B cell (primary cell): ENCODE measurements around the gene DEFB119. TPM values are rescaled to one million over a fixed set of nuclear protein-coding genes. Genes with fewer than 3 reads are reported as not detected.

Experiments
- ATAC-seq: fragments of 200-7000 bp; cut with Tn5 transposase; one replicate; pipeline ENCODE4 v1.10.0; 2021; ENCODE audit warnings: low read depth, mild to moderate bottlenecking, moderate number of reproducible peaks, moderate library complexity
- CTCF ChIA-PET: fragments of 350-600 bp; sonication (Branson Sonifier 250); formaldehyde crosslinking; loops from one replicate; lab custom pipeline; 2021; ENCODE audit warnings: antibody characterized with exemption, inconsistent platforms; lab: Charles Lee
- POLR2A ChIA-PET: fragments of 350-600 bp; sonication (Branson Sonifier 250); formaldehyde crosslinking; loops from one replicate; lab custom pipeline; 2021; ENCODE audit warnings: antibody characterized with exemption; lab: Charles Lee
- DNase-seq: peaks from one replicate; pipeline ENCODE4 v3.0.0; 2013
- H2AFZ ChIP-seq: 2 replicates; pipeline ENCODE4 v1.6.1; 2012; ENCODE audit warnings: mild to moderate bottlenecking, low read depth, low read length; ENCODE audit not compliant: insufficient read depth, poor library complexity, severe bottlenecking
- H3K27ac ChIP-seq, 2 donors: 1 replicate in 1 of 2; 2 replicates in 1 of 2; pipeline ENCODE4 v1.5.1; 2012 to 2013; ENCODE audit warnings: low read length in 2 of 2, mild to moderate bottlenecking in 2 of 2, moderate library complexity in 1 of 2
- H3K27me3 ChIP-seq, 4 experiments: fragments of 200-600 bp in 1 of 4; sonication (generic) in 1 of 4; replicated peaks in 1 of 4; 1 replicate in 2 of 4; 2 replicates in 2 of 4; pipeline versions ENCODE4 v1.6.1 to v1.7.0; 2013 to 2016; ENCODE audit warnings: low read length in 3 of 4, mild to moderate bottlenecking in 2 of 4, mixed read lengths in 1 of 4, moderate library complexity in 1 of 4; ENCODE audit not compliant: insufficient read depth in 4 of 4, control insufficient read depth in 3 of 4; ENCODE audit errors: control extremely low read depth in 1 of 4
- H3K36me3 ChIP-seq, 2 experiments: replicated peaks in 1 of 2; 1 replicate in 1 of 2; 2 replicates in 1 of 2; pipeline versions ENCODE4 v1.6.1 to v1.7.1; 2013; ENCODE audit warnings: low read length in 1 of 2; ENCODE audit not compliant: insufficient read depth in 2 of 2, control insufficient read depth in 1 of 2; ENCODE audit errors: control extremely low read depth in 1 of 2, extremely low read depth in 1 of 2
- H3K4me1 ChIP-seq, 2 donors: fragments of 200-600 bp in 1 of 2; sonication (generic) in 1 of 2; 1 replicate in 1 of 2; 2 replicates in 1 of 2; pipeline versions ENCODE4 v1.5.1 to v1.6.1; 2013 to 2017; ENCODE audit warnings: low read length in 2 of 2; ENCODE audit not compliant: control insufficient read depth in 2 of 2, insufficient read depth in 2 of 2
- H3K4me2 ChIP-seq: replicated peaks from 2 replicates; pipeline ENCODE3; 2012; ENCODE audit warnings: mild to moderate bottlenecking, low read depth, low read length; ENCODE audit not compliant: poor library complexity, severe bottlenecking
- H3K4me3 ChIP-seq, 5 experiments: fragments of 200-600 bp in 1 of 5; sonication (generic) in 1 of 5; 1 replicate in 3 of 5; 2 replicates in 2 of 5; pipeline versions ENCODE4 v1.5.1 to v1.7.0; 2011 to 2016; ENCODE audit warnings: low read length in 4 of 5, mild to moderate bottlenecking in 4 of 5, low read depth in 2 of 5, control low read depth in 1 of 5, moderate library complexity in 1 of 5; ENCODE audit not compliant: insufficient read depth in 1 of 5; ENCODE audit errors: control extremely low read depth in 1 of 5, extremely low read depth in 1 of 5
- H3K79me2 ChIP-seq: fragments of 200-600 bp; sonication (generic); one replicate; pipeline ENCODE4 v1.6.0; 2016; ENCODE audit warnings: low read length; ENCODE audit not compliant: control insufficient read depth, insufficient read depth
- H3K9ac ChIP-seq: fragments of 200-600 bp; sonication (generic); 2 replicates; pipeline ENCODE4 v1.6.1; 2017; ENCODE audit warnings: mild to moderate bottlenecking, low read length, moderate library complexity
- H3K9me3 ChIP-seq, 3 donors: one replicate each; pipeline versions ENCODE4 v1.6.1 to v1.7.1; 2013; ENCODE audit warnings: low read length in 2 of 3; ENCODE audit not compliant: control insufficient read depth in 2 of 3, insufficient read depth in 1 of 3; ENCODE audit errors: control extremely low read depth in 1 of 3
- H4K20me1 ChIP-seq: 2 replicates; pipeline ENCODE4 v1.6.0; 2012; ENCODE audit warnings: mild to moderate bottlenecking, low read length; ENCODE audit not compliant: insufficient read depth, control insufficient read depth, poor library complexity, severe bottlenecking
- H3K27ac Mint-ChIP-seq: one replicate; pipeline ENCODE4 v1.8.0; 2021; ENCODE audit warnings: mixed read lengths
- H3K27me3 Mint-ChIP-seq: one replicate; pipeline ENCODE4 v1.8.0; 2021; ENCODE audit warnings: mixed read lengths
- H3K4me1 Mint-ChIP-seq: one replicate; pipeline ENCODE4 v1.8.0; 2021; ENCODE audit warnings: mixed read lengths
- H3K4me3 Mint-ChIP-seq: one replicate; pipeline ENCODE4 v1.8.0; 2021; ENCODE audit warnings: mixed read lengths
- H3K9me3 Mint-ChIP-seq: one replicate; pipeline ENCODE4 v1.8.0; 2022; ENCODE audit warnings: mixed read lengths; ENCODE audit not compliant: insufficient read depth
- EZH2 ChIP-seq: IDR thresholded peaks from 2 replicates; pipeline ENCODE4 v1.6.1; 2012; ENCODE audit warnings: borderline replicate concordance, low read depth, mild to moderate bottlenecking, moderate library complexity, low read length; ENCODE audit not compliant: insufficient read depth, poor library complexity, severe bottlenecking
- WGBS: methylation state at CpG from one replicate; pipeline ENCODE4 v1.1.5; 2013; ENCODE audit warnings: missing lambda C conversion rate; ENCODE audit not compliant: insufficient coverage; 5-methylcytosine and 5-hydroxymethylcytosine counted together
- intact Hi-C: fragments of 100-400 bp; cut with micrococcal nuclease; formaldehyde crosslinking; loops from one replicate; pipeline ENCODE4 v1.10.0; 2022
- polyA plus RNA-seq: library from polyadenylated mRNA; depleted of rRNA; stranded (reverse); fragments of >200 nt; gene quantifications from 2 replicates; pipeline ENCODE4 v1.2.3, GENCODE V29; 2012
- total RNA-seq, 2 donors: library from RNA; stranded (reverse); fragments of 120-200 nt in 1 of 2; gene quantifications; 1 replicate in 1 of 2; 2 replicates in 1 of 2; pipeline versions ENCODE4 v1.2.3 to v1.2.4, GENCODE V29; 2013 to 2022
- TF ChIP-seq, protein P1 (sequence below): fragments of 200-600 bp; IDR thresholded peaks from one replicate; pipeline ENCODE4 v1.8.0; 2022; ENCODE audit warnings: antibody characterized with exemption, mild to moderate bottlenecking

Gene DEFB119
- total and polyA plus RNA-seq, 2 donors (not counting 1 experiment from before 2014, with no cell fraction given) = not detected

DNA sequence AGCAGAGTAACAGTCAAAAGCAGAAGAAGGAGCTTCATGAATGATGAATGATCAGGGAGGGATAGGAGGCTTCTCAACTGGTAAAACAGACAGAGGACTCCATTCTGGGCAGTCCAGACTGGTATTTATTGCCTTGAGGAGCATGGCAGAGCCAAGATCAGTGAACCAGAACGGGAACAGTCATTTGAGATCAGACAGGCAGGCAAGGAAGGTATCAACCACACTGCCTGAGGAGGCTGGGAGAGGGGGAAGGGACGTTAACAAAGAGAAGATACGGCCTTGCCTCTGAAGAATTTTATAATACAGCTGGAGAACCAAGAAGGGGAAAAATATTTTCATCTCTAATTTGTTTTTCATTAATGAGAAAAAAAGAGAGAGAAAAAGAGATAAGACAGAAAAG is 15.7 kb upstream of the DEFB119 start, which contains the start of gene DEFB121:
Gene DEFB121 (minus strand): TSS at position 101 of the 400 bp plus-strand sequence. CDS start 63 bp downstream, at position 38.
- Histone ChIP-seq H3K9ac (no peak within 1 kb of the TSS), H3K4me2 (no peak within 1 kb of the TSS), H3K27ac (no peak within 1 kb of the TSS), H3K4me1 (no peaks in the 10 kb centered on the region), H3K27me3 (no peaks in the 10 kb centered on the region), H3K9me3 (peaks cover 0 to 3% (median 0%) of the 10 kb centered on the region in 3 donors), H2AFZ (no peak within 1 kb of the TSS), H3K36me3 (no peaks in the 10 kb centered on the region), H3K4me3 (no peak within 1 kb of the TSS), H4K20me1 (no peaks in the 10 kb centered on the region), H3K79me2 (no peaks in the 10 kb centered on the region)
- ChIA-PET CTCF (no interaction called here), POLR2A (no interaction called here)
- ATAC-seq (no peak), DNase-seq (no peak)
- Mint-ChIP-seq H3K4me3 (no peak within 1 kb of the TSS), H3K9me3 (peaks cover 2% of the 10 kb centered on the region), H3K27ac (no peak within 1 kb of the TSS), H3K27me3 (peaks cover 2% of the 10 kb centered on the region), H3K4me1 (no peaks in the 10 kb centered on the region)
- intact Hi-C loops = no loop called here
- 20% methylated on average over 1 of the region's 3 CpGs for WGBS
- TF ChIP-seq EZH2 = no peak
- TF ChIP-seq, protein P1, sequence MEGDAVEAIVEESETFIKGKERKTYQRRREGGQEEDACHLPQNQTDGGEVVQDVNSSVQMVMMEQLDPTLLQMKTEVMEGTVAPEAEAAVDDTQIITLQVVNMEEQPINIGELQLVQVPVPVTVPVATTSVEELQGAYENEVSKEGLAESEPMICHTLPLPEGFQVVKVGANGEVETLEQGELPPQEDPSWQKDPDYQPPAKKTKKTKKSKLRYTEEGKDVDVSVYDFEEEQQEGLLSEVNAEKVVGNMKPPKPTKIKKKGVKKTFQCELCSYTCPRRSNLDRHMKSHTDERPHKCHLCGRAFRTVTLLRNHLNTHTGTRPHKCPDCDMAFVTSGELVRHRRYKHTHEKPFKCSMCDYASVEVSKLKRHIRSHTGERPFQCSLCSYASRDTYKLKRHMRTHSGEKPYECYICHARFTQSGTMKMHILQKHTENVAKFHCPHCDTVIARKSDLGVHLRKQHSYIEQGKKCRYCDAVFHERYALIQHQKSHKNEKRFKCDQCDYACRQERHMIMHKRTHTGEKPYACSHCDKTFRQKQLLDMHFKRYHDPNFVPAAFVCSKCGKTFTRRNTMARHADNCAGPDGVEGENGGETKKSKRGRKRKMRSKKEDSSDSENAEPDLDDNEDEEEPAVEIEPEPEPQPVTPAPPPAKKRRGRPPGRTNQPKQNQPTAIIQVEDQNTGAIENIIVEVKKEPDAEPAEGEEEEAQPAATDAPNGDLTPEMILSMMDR = no peak

DNA sequence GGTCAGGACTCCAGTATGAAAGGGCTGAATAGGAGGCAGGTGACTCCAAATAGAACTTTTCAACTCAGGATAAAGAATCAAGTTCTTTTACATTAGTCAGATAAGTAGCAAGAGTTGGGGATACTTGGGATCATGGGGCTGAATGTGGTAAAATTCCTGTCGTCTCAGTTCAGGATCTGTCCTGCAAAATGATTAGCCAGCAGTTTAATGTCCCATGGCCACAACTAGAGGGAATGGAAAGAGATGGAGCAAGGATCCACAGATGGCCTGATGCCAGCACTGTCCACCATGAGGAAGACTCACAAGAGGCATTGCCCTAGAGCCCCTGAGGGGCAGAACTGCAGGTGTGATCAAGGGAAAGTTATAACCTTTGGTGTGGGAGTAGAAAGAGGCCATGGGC is 13.5 kb upstream of the DEFB119 start:
- CTCF ChIA-PET = no interaction called here

More for the DNA sequence above, 13.5 kb upstream of the DEFB119 start:
- no peaks in the 10 kb centered on the region for H4K20me1 ChIP-seq
- H3K4me3 ChIP-seq = no peak overlapping the region
- no peak overlapping the region for H3K4me2 ChIP-seq
- intact Hi-C loops = no loop called here
- WGBS = 33% methylated on average over 1 of the region's 1 CpG
- no peak for DNase-seq
- H3K4me1 ChIP-seq = no peaks in the 10 kb centered on the region
- H3K79me2 ChIP-seq = no peaks in the 10 kb centered on the region
- POLR2A ChIA-PET = no interaction called here
- TF ChIP-seq, protein P1 = no peak
- no peak for TF ChIP-seq EZH2
- no peak overlapping the region for H3K27ac ChIP-seq
- Mint-ChIP-seq H3K27me3 (peaks cover 4% of the 10 kb centered on the region), H3K4me1 (no peaks in the 10 kb centered on the region), H3K4me3 (no peak overlapping the region), H3K9me3 (no peaks in the 10 kb centered on the region), H3K27ac (no peak overlapping the region)
- H3K27me3 ChIP-seq = no peaks in the 10 kb centered on the region
- H2AFZ ChIP-seq = no peak overlapping the region
- no peak for ATAC-seq
- H3K36me3 ChIP-seq = no peaks in the 10 kb centered on the region
- no peak overlapping the region for H3K9ac ChIP-seq
- no peaks in the 10 kb centered on the region for H3K9me3 ChIP-seq
